T1000 (cell line): ENCODE measurements around the gene OXSR1.
"Not testable (repeated sequence)": the region's sequence is repeated elsewhere in the genome, so short reads cannot be mapped to it uniquely, and the experiment has no call there.

Experiments
- DNase-seq: peaks from one replicate; lab custom pipeline; 2025; ENCODE audit warnings: mixed read lengths; lab: John Stamatoyannopoulos, UW

Gene OXSR1

DNA sequence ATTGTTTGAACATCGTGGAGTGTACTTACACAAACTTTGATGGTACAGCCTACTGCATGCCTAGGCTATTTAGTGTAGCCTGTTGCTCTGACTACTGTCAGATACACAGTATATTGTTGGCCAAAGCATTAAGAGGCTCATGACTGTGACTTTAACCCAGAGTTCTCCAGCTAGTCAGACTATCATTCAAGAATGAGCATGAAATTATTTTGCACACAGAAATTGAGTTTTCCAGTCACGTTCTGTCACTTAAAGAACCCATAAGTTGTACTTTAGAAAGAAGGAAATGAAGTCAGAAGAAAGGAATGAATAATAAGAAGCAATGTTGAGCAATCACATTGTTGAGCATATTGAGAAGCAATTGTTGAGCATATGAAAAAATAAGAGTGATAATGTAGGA, 62.7 kb downstream of the OXSR1 start:
- DNase-seq: no peak

DNA sequence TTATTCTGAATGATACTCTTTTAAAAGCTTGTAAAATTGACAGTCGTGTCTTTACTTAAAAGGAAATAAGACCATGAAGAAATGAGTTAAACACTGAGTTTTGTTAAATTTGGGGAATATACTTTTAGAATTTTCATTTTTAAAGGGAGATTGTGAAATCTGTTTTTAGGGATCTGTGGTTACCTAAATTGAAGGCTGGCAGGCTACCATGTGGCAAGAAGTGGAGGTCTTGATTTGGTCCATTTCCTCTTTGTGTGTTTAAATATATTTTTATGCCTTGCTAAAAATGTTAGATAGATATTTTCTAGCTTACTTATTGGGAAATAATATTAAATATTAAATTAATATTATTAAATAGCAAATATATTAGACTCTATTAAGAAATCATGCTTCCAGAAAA, 63.7 kb downstream of the OXSR1 start:
- no peak for DNase-seq

DNA sequence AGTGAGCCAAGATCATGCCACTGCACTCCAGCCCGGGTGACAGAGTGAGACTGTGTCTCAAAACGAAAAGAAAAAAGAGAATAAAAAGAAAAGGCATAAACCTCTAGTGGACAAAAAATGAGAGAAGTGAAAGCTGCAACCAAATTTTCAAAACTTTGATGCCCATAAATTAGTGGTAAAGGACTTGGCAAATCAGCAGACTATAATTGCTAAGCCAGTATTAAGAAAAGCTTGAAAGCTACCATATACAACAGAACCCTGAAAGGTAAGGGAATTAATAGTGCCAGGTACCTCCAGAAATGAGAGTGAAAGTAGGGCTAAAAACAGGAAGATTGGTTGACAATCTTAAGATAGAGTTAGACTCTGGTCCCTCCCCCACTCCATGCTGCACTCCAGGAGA, 67.4 kb downstream of the OXSR1 start:
- DNase-seq: no peak

DNA sequence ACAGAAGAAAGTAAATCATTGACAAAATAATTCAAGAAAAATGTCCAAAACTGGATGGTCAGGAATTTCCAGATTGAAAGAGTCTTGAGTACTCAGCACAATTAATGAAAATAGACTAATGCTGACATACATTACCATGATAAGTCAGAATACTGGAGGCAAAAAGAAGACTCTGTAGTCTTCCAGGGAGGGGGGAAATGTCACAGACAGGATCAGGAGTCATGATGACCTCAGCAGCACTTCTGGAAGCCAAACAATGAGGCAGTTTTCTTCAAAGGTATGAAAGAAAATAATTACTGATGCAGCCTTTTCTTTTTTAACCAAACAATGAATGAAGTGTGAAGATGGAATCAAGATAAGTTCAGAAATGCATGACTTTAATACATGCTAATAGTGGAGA, 70.1 kb downstream of the OXSR1 start:
- DNase-seq: no peak

DNA sequence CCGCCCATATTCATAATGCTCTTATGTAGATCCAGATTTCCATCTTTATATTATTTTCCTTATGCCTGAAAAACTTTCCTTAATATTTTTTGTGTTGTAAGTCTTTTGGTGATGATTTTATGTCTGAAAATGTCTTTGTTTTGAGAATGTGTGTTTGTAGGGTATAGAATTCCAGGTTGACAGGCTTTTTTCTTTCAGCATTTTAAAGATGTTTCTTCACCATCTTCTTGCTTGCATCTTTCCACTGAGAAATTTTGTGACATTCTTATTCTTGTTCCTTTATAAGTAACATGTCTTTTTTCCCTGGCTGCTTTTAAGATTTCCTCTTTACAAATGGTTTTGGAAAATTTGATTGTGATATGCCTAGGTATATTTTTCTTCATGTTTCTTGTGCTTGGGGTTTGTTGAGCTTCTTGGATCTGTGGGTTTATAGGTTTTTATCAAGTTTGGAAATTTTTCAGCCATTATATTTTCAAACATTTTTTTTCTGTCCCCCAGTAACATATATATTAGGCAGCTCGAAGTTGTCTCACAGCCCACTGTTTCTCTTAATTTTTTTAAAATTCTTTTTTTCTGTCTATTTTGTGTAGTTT, 73.2 kb downstream of the OXSR1 start:
- DNase-seq: no peak

DNA sequence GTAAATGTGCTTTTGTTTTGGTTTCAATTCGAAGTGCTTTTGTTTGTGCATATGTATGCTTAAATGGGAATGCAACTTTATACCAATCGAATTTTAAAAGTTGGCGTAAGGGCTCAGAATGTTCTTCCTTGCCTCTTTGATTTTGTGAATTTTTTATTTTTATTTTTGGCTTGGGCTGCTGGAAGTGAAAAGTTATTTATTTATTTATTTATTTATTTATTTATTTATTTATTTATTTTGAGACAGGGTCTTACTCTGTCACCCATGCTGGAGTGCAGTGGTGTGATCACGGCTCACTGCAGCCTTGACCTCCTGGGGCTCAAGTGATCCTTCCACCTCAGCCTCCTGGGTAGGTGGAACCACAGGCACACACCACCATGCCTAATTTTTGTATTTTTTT, 77.5 kb downstream of the OXSR1 start:
- DNase-seq: not testable (repeated sequence)

DNA sequence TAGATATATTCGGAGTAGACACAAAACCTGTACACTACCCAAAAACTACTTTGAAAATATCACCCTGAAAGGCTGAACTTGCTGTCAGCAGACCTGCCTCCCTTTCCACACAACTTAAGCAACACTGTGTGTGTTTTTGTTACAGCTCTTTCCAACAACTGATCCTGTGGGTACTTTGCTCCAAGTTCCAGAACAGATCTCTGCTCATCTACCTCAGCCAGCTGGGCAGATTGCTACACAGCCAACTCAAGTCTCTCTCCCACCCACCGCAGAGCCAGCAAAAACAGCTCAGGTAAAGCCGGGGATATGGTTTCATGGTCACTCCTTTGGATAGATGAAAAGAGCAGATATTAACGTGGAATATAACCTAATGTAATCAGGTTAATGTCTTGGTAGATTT, 80.6 kb downstream of the OXSR1 start:
- no peak for DNase-seq

DNA sequence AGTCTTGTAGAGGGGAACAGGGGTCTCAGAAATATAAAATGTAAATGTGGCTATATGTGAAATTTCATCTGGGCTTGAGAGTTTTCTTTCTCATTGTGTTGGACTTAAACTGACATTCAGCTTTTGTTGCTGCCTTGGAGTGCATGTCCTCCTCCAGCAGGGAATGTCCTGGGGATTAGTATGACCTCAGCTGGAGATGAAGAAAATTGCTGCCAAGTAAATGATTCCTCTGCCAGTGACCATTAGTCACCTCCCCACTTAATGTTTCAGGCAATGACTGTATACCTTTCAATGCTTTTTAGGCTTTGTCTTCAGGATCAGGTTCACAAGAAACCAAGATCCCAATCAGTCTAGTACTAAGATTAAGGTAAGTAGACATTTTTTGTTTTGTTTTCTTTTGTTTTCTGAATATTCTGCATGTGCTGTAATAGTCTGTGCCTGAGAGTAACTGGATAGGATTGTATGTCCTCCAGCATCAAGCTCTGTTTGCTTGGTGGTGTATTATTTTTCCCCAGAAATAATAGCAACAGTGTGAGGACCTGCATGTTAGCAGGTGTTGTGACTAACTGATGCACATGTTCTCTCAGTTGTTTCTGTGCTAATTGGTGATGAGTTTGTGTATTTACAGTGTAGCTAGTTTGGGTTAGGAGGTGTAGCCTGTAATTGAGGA, 82.2 kb downstream of the OXSR1 start:
- peak; percentile 16 for DNase-seq

DNA sequence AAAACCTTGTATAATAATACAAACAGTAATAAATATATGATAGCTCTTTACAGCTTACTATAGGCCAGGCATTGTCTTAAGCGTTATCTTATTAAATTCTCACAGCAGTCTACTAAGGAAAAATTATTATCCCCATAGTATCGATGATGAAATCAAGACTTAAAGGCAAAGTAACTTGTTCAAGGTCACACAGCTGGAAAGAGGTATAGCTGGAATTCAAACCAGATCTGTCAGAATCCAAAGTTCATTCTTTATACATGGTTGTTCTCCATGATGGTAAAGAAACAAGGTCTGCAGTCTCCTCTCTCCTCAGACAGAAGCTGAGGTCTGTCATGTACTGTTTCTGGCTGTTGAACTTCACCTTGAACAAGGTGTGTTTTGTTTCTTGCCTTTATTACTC, 84.9 kb downstream of the OXSR1 start:
- DNase-seq: no peak

DNA sequence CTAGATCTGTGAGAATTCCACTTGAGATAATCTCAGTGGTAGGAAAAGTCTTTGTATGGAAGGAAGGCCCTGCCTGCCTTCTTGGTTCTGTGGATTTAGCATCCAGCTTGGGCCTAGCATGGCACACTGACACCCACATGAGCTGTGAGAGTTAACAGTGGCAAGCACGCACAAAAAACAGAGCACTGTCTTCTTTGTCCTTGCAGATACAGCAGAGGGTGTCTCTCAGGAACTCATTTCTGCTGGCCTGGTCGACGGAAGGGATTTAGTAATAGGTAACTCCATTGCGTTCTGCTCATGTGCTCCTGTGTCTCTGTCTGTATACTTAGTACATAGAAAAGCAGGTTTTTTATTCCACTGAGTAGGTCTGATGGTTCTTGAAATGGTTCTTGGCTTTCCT, 85.9 kb downstream of the OXSR1 start:
- DNase-seq: no peak

DNA sequence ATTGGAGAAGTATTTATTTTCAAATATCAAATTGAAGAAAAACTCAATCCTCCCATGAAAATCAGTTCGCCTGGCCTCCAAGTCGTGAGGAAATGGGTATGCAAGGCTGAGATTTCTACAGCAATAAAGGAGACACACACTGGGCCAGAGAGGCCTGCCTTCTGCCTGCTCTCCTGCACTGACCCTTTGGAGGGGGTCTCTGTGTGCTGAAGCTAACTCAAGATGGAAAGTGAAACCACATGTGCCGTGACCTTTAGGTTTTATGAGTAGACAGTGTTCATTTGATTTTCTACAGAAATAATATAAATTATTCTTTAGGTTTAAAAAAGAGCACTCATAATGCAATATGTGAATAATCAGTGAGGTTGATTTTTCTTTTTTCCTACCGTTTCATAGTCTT, 88.4 kb downstream of the OXSR1 start:
- DNase-seq: no peak

DNA sequence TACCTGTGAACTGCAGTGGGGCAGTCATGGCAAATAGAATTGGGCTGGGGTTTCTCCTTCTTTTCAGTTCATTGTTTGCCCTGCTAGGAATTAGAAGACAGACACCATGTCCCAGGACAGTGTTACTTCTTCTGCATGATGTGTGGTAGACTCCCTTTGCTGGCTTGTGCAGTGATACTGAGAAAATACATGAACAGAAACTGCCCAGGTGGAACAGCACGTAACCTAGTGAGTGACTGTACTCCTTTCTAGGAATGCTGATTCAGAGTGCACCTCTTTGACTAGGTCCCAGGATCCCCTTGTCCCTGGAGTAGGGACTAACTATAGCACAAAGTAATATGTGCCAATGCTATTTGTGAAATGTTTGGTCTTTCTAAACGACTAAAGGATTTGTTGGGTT, 89.5 kb downstream of the OXSR1 start:
- DNase-seq: no peak

DNA sequence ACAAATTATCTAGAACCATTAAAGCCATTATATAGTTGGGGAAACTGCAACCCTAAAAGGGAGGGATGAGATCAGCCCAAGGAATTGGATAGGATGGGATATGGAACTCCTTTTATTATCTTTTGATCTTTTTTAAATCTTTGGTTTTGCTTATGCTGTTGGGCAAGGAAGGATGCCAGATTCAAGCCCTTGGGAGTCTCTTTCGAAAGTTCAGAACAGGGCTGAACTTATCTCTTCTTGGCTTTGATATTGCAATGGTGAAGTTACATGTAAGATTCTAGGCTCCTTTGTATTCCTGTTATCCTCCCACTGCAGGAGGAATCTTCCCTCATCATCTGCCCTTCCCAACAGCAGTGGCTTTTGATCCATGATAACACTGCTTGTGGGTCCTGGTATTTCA, 90.3 kb downstream of the OXSR1 start:
- DNase-seq: no peak

DNA sequence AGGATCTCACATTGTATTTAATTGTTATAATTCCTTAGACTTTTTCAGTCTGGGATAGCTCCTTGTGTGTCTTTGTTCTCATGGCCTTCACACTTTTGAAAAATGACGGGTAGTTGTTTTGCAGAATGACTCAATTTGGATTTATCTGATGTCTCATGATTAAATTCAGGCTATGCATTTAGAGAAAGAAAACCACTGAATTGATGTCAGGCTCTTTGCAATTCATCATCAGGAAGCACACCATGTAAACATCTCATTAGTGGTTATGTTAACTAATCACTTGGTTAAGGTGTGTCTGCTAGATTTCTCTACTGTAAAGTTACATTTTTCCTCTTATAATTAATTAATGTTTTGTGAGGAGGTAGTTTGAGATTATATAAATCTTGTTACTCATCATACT, 92.2 kb downstream of the OXSR1 start:
- DNase-seq: no peak

DNA sequence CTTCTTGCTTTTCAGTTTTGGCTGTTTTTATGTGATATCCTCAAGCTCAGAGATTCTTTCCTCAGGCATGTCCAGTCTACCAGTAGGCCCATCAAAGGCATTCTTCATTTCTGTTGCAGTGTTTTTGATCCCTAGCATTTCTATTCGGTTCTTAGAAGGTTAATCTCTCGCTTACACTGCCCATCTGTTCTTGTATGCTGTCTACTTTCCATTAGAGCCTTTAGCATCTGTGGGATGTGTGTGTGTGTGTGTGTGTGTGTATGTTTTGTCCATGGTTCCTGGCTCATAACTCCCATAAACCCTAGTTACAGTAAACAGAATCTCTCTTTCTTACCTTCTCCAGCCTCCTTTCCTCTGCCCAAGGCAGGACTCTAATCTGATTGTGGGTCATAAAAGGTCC, 95.1 kb downstream of the OXSR1 start:
- DNase-seq: no peak

DNA sequence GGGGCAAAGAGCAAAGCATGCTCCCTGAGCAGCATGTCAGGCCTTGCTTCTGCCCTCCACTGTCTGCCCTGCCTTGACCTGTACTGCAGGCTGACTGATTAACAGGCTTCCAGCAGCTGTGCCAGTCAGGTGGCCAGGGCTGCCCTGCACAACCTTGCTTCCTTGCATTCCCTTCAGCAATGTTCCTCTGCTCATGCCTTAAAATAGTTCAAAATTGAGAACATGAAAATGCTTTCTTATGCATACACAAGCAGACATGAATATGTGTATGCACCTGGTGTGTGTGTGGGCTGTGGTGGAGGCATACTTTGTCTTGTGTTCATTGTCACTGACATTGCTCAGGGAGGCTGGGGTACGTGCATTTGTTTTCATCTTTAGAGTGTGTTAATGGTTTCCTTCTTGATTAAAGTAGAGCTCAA, 99.0 kb downstream of the OXSR1 start:
- no peak for DNase-seq

DNA sequence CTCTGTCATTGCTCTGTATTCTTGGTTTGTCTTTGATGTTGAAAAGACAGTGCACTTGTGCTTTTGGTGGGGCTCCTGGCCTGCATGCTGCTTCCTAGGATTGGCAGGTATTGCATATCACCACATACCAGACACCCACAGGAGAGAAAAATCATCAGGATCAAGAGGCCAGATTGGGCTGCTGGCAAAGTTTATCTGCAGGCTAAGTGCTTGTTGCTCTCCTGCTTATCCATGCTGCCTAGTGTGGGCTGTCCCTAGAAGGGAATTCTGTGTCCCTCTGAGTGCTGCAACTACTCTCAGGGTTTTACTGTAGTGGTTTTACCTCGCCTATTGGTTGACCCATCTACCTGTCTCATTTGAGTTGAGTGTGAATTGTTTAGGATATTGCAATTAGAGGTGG, 99.4 kb downstream of the OXSR1 start:
- DNase-seq: no peak

DNA sequence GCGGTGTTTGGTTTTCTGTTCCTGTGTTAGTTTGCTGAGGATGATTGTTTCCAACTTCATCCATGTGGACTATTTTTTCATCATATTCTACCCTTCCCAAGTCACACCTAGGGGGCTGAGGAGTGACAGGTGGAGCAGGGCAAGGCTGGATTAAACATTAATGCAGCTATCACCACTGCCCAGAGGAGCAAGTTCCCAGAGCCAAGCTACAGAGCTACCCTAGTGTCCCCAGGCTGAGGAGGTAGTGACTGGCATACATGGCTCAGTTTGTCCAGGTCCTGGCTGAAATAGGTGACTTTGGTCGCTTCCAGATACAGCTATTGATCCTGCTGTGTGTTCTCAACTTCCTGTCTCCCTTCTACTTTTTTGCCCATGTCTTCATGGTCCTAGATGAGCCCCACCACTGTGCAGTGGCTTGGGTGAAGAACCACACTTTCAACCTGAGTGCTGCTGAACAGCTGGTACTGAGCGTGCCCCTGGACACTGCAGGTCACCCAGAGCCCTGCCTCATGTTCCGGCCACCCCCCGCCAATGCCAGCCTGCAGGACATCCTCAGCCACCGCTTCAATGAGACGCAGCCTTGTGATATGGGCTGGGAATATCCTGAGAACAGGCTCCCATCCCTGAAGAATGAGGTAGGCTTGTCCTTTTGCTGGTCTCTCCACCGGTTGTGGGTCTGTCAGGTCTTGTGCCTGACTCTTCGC, 100.4 kb downstream of the OXSR1 start, which contains the start of gene SLC22A13:
TSS of gene SLC22A13 (plus strand) at position 209 of the 704 bp plus-strand sequence. CDS start at position 258, 49 bp downstream.
- no peak for DNase-seq

DNA sequence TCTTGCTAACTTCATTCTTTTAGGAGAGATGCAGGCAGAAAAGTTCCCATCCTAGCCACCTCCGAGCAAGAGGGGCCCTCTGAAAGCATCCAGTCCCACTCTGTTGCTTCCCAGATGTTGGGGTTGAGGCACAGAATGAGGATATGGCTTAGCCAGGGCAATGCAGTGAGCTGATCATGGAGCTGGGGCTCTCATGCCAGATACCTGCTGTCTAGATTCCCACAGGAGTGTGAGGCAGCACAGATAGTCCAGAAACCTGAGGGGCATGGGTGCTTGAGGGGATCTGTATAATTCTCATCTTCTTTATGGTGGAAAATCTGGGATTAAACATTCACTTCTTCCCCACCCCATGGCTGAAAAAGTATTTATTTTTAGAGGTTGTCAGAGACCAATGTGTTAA, 101.5 kb downstream of the OXSR1 start:
- no peak for DNase-seq

DNA sequence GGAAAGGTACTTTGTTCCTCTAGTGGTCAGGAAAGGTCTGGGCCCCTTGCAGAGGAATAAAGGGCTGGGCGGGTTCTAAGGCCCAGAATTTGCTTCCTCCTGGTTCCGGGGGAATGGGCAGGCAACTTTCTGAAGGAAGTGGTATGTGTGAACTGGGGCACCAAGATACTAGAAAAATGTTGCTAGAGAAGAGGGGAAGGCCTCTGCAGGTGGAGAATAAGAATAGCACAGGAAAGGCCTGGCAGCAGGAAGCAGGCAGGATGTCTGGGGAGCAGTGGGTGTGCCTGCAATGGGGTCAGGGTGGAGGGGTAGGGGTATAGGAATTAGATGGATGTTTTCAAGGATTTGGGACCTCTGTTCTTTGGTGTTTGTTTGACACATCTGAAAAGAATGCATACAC, 102.3 kb downstream of the OXSR1 start:
- DNase-seq: no peak

DNA sequence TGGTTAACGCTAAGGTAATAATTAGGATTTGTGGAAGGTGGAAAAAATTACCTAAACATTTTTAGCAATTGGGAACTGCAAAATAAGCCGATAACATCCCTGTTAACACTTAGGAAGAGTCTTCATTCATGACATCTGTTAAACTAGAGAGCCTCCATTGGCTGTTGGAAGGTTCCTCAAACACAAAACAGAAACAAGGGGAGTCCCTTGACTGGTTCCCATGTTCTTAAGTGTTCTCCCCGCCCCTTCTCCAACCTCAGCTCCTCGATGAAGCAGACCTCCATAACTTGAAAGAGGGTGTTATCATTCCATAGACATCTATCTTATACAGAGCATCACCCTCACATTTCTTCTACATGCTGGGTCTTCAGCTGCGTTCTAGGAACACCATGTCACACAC, 102.8 kb downstream of the OXSR1 start:
- DNase-seq: no peak

DNA sequence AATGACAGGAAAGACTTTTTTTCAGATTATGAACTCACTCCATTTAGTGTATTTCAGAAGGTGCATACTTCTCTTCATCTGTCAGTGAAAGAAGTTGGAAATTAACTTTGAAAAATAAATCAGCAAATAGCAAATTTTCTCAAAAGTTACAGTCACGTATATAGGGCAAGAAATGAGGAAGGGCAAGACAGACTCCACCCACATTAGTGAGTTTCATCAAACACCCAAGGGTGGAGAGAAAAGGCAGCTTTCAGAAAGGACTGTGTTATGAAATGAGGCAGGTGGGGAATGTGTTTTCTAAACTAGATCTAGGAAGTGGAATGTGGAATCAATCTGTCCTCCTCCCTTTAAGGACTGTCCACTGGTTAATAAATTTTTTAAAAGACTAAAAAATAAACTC, 103.2 kb downstream of the OXSR1 start:
- no peak for DNase-seq

DNA sequence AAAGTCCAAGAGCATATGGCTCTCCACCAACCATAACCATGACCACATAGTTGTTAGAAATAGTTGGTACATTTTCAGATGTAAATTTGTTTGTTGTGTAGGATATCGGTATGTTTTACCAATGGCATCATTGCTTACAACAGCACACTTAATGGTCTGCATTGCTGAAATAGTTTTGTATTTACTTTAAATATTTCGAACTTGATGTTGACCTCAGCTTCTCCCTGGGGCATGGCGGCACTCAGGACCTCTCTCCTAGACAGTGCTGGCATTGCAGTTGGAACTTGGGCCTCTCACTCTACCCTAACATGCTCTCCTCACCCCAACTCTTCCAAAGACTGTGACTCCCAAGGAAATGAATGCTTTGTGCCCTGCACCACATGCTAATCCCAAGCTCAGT, 105.3 kb downstream of the OXSR1 start:
- no peak for DNase-seq

DNA sequence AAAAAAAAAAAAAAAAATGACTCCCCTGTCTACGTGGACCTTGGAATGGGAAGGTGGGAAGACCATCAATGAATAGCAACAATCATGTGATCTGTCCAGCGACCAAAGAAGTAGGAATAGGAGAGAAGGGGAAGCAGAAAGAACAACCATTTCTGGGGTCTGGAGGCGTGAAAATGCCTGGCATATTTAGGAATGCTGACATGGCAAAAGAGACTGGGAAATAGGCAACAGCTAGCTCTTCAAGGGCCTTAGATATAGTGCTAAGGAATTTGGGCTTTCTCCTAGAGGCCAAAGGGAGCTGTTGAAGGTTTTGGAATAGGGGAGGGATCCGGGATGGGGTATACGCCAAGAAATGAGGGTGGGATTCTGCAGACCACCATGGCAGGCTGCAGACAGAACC, 106.2 kb downstream of the OXSR1 start:
- no peak for DNase-seq
